Nasal cavity respiratory epithelium epithelial cell of viscerocranial mucosa (primary cell): ENCODE measurements around the gene UTP15. TPM values are rescaled to one million over a fixed set of nuclear protein-coding genes. Genes with fewer than 3 reads are reported as not detected.

Experiments
- total RNA-seq: library from RNA; depleted of rRNA; stranded (reverse); fragments of >200 nt; gene quantifications from 2 replicates; pipeline ENCODE4 v1.2.3, GENCODE V29; 2014

Gene UTP15
- 40.0 and 41.1 TPM in 2 replicates for total RNA-seq

GRCh38 chr5:73565139-73565968 lies at the start of gene UTP15, which contains the start of gene ANKRA2:
Gene UTP15 (plus strand): TSS chr5:73565743. CDS start chr5:73567345, 1,602 bp downstream.
Gene ANKRA2 (minus strand): TSS chr5:73565639. CDS start chr5:73562881, 2,758 bp downstream.

GRCh38 chr5:73625944-73626811 lies 60.6 kb downstream of the UTP15 start, which contains the start of gene ARHGEF28:
Gene ARHGEF28 (plus strand): TSS chr5:73626196. CDS start chr5:73684852, 58,656 bp downstream.

Other genes with a start within 250 kb of the UTP15 start
- gene FOXD1, start 117.0 kb upstream of the UTP15 start, total RNA-seq = 5.2 and 13.0 TPM in 2 replicates
- gene BTF3, start 67.3 kb upstream of the UTP15 start, total RNA-seq = 336 and 355 TPM in 2 replicates
- 29.7 and 45.8 TPM in 2 replicates for gene ANKRA2, start 104 bp upstream of the UTP15 start, total RNA-seq
- gene ARHGEF28, start 60.5 kb downstream of the UTP15 start, total RNA-seq = 51.5 and 58.1 TPM in 2 replicates